Vagina (tissue), 2 donors: ENCODE results near the gene RAP2B. TPM values are rescaled to one million over a fixed set of nuclear protein-coding genes. Genes with fewer than 3 reads are reported as not detected.
"Not testable (repeated sequence)": the region's sequence is repeated elsewhere in the genome, so short reads cannot be mapped to it uniquely, and the experiment has no call there.

Experiments
- DNase-seq, 2 donors: peaks; one replicate each; pipeline ENCODE4 v3.0.0-alpha.2; 2017; ENCODE audit errors: extremely low spot score in 2 of 2
- H3K27ac ChIP-seq: fragments of 200-600 bp; sonication (generic); one replicate; pipeline ENCODE4 v1.5.1; 2019
- H3K27me3 ChIP-seq: fragments of 200-600 bp; sonication (generic); one replicate; pipeline ENCODE4 v1.5.1; 2019
- H3K36me3 ChIP-seq, 2 donors: fragments of 200-600 bp; sonication (generic); one replicate each; pipeline ENCODE4 v1.5.1; 2017 to 2019
- H3K4me1 ChIP-seq: fragments of 200-600 bp; sonication (generic); one replicate; pipeline ENCODE4 v1.5.1; 2019
- H3K4me3 ChIP-seq, 2 donors: fragments of 200-600 bp; sonication (generic); 1 replicate in 1 of 2; 2 replicates in 1 of 2; pipeline ENCODE4 v1.5.1; 2016 to 2019
- H3K9me3 ChIP-seq: fragments of 200-600 bp; sonication (generic); one replicate; pipeline ENCODE4 v1.5.1; 2019
- POLR2A ChIP-seq, 2 donors: fragments of 450-650 bp; IDR thresholded peaks; one replicate each; pipeline ENCODE4 v1.6.1; 2017; ENCODE audit warnings: antibody characterized with exemption in 2 of 2, mild to moderate bottlenecking in 2 of 2, moderate library complexity in 2 of 2
- POLR2AphosphoS5 ChIP-seq, 2 donors: sonication (generic); formaldehyde crosslinking; IDR thresholded peaks; one replicate each; pipeline ENCODE4 v1.9.0; 2017; ENCODE audit warnings: antibody characterized with exemption in 2 of 2, mild to moderate bottlenecking in 2 of 2, low read depth in 1 of 2; ENCODE audit not compliant: insufficient read depth in 1 of 2
- intact Hi-C: fragments of 100-400 bp; cut with DNase I; formaldehyde crosslinking; loops from one replicate; pipeline ENCODE4 v1.15.1; 2023
- total RNA-seq: library from RNA; depleted of rRNA; stranded (reverse); fragments of >200 nt; gene quantifications from one replicate; pipeline ENCODE4 v1.2.3, GENCODE V29; 2016
- TF ChIP-seq, protein P1 (sequence below), 3 experiments: fragments of 450-650 bp in 2 of 3; fragments of 200-600 bp in 1 of 3; sonication (generic) in 1 of 3; IDR thresholded peaks; one replicate each; pipeline ENCODE4 v1.5.1; 2017 to 2019; ENCODE audit warnings: antibody characterized with exemption in 3 of 3, mild to moderate bottlenecking in 2 of 3, moderate library complexity in 2 of 3

The RAP2B gene
- total RNA-seq, 1 donor from 2014 or later = 16.0 TPM

DNA sequence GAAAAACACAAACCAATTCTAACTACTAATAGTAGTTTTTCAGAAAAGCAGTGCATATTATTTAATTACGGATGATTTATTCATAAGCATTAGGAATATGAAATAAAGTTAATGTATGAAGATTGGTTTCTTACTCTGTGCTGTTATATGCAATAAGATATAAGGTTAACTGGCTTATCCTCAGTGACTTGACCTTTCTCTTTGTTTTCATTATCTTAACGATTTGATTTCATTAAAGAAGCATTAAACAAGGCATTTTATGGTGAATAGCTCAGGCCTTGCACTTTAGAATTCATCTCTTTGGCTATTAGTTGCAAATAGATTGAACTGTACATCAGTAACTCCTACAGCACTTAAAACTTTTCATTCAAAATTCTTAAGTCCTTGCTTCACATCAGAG lies 28.9 kb downstream of the RAP2B start:
- DNase-seq = no peak
- intact Hi-C loops = no loop called here
- no peaks in the 10 kb centered on the region for H3K27me3 ChIP-seq
- H3K4me3 ChIP-seq = no peak overlapping the region
- TF ChIP-seq POLR2A (IDR thresholded peaks at IDR 0.05) = no peak
- TF ChIP-seq POLR2AphosphoS5 (IDR thresholded peaks at IDR 0.05; ENCODE audit: insufficient read depth in 1 of 2, low read depth in 1 of 2) = no peak
- TF ChIP-seq, protein P1, sequence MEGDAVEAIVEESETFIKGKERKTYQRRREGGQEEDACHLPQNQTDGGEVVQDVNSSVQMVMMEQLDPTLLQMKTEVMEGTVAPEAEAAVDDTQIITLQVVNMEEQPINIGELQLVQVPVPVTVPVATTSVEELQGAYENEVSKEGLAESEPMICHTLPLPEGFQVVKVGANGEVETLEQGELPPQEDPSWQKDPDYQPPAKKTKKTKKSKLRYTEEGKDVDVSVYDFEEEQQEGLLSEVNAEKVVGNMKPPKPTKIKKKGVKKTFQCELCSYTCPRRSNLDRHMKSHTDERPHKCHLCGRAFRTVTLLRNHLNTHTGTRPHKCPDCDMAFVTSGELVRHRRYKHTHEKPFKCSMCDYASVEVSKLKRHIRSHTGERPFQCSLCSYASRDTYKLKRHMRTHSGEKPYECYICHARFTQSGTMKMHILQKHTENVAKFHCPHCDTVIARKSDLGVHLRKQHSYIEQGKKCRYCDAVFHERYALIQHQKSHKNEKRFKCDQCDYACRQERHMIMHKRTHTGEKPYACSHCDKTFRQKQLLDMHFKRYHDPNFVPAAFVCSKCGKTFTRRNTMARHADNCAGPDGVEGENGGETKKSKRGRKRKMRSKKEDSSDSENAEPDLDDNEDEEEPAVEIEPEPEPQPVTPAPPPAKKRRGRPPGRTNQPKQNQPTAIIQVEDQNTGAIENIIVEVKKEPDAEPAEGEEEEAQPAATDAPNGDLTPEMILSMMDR (IDR thresholded peaks at IDR 0.05) = no peak
- no peaks in the 10 kb centered on the region for H3K9me3 ChIP-seq
- H3K4me1 ChIP-seq = no peaks in the 10 kb centered on the region
- no peaks in the 10 kb centered on the region for H3K36me3 ChIP-seq
- no peak overlapping the region for H3K27ac ChIP-seq

DNA sequence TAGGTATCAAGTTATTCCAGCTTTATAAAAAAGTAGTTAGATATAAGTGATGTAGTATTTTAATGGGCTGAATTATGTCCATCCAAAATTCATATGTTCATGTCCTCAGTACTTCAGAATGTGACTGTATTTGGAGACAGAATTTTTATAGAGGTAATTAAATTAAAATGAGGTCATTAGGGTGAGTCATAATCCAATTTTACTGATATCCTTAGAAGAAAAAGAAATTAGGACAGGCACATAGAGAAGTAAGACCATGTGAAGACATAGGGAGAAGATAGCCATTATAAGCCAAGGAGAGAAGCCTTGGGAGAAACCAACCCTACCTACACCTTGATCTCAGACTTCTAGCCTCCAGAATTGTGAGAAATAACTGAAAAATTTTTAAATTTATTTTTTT lies 30.3 kb downstream of the RAP2B start:
- intact Hi-C loops = no loop called here
- H3K27me3 ChIP-seq = no peaks in the 10 kb centered on the region
- no peaks in the 10 kb centered on the region for H3K4me1 ChIP-seq
- H3K27ac ChIP-seq = no peak overlapping the region
- H3K4me3 ChIP-seq = no peak overlapping the region
- TF ChIP-seq, protein P1 (IDR thresholded peaks at IDR 0.05) = no peak
- TF ChIP-seq POLR2AphosphoS5 (IDR thresholded peaks at IDR 0.05; ENCODE audit: insufficient read depth in 1 of 2, low read depth in 1 of 2) = no peak
- no peak for TF ChIP-seq POLR2A (IDR thresholded peaks at IDR 0.05)
- no peak for DNase-seq
- no peaks in the 10 kb centered on the region for H3K9me3 ChIP-seq
- H3K36me3 ChIP-seq = no peaks in the 10 kb centered on the region

DNA sequence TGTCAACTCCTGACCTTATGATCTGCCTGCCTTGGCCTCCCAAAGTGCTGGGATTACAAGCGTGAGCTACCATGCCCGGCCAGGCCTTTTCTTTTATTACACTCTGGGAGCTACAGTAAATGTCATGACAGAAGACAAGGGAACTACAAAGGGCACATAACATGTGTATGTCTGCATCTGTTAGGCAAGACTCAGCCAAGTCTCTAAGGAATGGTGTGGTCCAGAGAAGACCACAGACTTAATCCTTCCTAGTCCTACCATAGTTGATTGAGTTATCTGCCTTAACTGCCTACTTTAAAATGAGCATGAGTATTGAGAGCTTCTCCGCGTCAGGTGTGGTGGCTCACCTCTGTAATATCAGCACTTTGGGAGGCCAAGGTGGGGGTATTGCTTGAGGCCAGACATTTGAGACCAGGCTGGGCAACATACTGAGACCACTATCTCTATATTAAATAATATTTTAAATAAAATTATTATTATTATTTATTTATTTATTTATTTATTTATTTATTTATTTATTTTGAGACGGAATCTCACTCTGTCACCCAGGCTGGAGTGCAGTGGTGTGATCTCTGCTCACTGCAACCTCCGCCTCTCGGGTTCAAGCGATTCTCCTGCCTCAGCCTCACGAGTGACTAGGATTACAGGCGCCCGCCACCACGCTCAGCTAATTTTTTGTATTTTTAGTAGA lies 31.9 kb downstream of the RAP2B start:
- intact Hi-C loops, H3K4me1 ChIP-seq, H3K36me3 ChIP-seq, H3K4me3 ChIP-seq, DNase-seq, H3K27me3 ChIP-seq, H3K27ac ChIP-seq, H3K9me3 ChIP-seq: not testable (repeated sequence)

DNA sequence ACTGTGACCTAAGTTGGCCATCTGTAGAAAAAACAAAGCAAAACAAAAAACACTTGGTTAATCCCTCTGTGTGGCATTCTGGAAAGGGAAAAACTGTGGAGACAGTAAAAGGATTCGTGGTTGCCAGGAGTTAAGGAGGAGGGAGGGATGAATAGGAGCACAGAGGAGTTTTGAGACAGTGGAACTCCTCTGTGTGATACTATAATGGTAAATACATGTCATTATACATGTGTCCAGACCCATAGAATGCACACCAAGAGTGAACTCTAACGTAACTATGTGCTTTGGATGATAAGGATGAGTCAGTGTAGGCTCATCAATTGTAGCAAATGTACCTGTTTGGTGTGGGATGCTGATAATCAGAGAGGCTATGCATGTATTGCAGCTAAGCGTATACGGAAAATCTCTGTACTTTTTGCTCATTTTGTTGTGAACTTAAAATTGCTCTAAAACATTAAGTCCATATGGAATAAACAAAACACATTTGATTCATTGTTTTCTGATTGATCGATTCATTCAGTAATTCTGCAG lies 33.4 kb downstream of the RAP2B start:
- H3K4me3 ChIP-seq = no peak overlapping the region
- DNase-seq = no peak
- TF ChIP-seq POLR2AphosphoS5 (IDR thresholded peaks at IDR 0.05; ENCODE audit: insufficient read depth in 1 of 2, low read depth in 1 of 2) (no peak), POLR2A (IDR thresholded peaks at IDR 0.05) (no peak)
- TF ChIP-seq, protein P1 (IDR thresholded peaks at IDR 0.05) = no peak
- H3K4me1 ChIP-seq = no peaks in the 10 kb centered on the region
- intact Hi-C loops = no loop called here
- no peaks in the 10 kb centered on the region for H3K9me3 ChIP-seq
- no peaks in the 10 kb centered on the region for H3K36me3 ChIP-seq
- no peak overlapping the region for H3K27ac ChIP-seq
- H3K27me3 ChIP-seq = no peaks in the 10 kb centered on the region

DNA sequence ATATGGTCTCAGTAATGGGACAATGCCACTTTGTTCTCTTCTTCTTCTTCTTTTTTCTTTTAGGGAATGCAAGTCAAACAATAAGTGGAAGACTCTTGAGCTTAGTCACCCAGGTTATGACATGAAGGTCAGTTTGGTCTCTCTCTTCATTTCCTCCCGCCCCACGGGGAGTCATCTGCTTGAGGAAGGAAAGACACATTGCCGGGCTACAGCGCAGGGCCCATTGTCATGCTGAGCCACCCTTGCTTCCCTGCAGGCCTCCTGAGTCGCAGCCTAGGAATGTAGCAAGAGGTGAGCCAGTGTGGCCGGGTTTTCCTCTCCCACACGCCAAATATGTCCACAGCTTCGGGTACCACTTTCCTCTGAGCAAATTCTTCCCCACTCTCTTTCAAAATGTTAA lies 47.6 kb downstream of the RAP2B start:
- TF ChIP-seq POLR2AphosphoS5 (IDR thresholded peaks at IDR 0.05; ENCODE audit: insufficient read depth in 1 of 2, low read depth in 1 of 2) = no peak
- TF ChIP-seq, protein P1 (IDR thresholded peaks at IDR 0.05) = no peak
- no peak for TF ChIP-seq POLR2A (IDR thresholded peaks at IDR 0.05)
- H3K4me3 ChIP-seq = no peak overlapping the region
- no peaks in the 10 kb centered on the region for H3K27me3 ChIP-seq
- no peaks in the 10 kb centered on the region for H3K36me3 ChIP-seq
- no peak overlapping the region for H3K27ac ChIP-seq
- no peak for DNase-seq
- H3K4me1 ChIP-seq = peaks cover 9% of the 10 kb centered on the region
- intact Hi-C loops = no loop called here
- H3K9me3 ChIP-seq = no peaks in the 10 kb centered on the region
